Tibial nerve (tissue), 4 donors: ENCODE measurements around the gene ADO. TPM values are rescaled to one million over a fixed set of nuclear protein-coding genes. Genes with fewer than 3 reads are reported as not detected.

Experiments
- DNase-seq, 2 donors: peaks; one replicate each; pipeline ENCODE4 v3.0.0-alpha.2; 2019; ENCODE audit warnings: low spot score in 2 of 2
- H3K27ac ChIP-seq, 4 donors: fragments of 200-600 bp; sonication (generic) in 3 of 4; one replicate each; pipeline ENCODE4 v1.5.1; 2017 to 2019; ENCODE audit warnings: mild to moderate bottlenecking in 1 of 4
- H3K27me3 ChIP-seq, 2 donors: fragments of 200-600 bp; sonication (generic) in 1 of 2; one replicate each; pipeline versions ENCODE4 v1.5.1 to v1.6.0; 2017 to 2019
- H3K36me3 ChIP-seq, 3 donors: fragments of 200-600 bp; sonication (generic); one replicate each; pipeline ENCODE4 v1.5.1; 2018 to 2019
- H3K4me1 ChIP-seq, 4 donors: fragments of 200-600 bp; sonication (generic) in 3 of 4; one replicate each; pipeline ENCODE4 v1.5.1; 2017 to 2019
- H3K4me3 ChIP-seq, 4 donors: fragments of 200-600 bp; sonication (generic) in 3 of 4; one replicate each; pipeline ENCODE4 v1.5.1; 2017 to 2019; ENCODE audit warnings: mild to moderate bottlenecking in 1 of 4, moderate library complexity in 1 of 4
- H3K9me3 ChIP-seq, 4 donors: fragments of 200-600 bp; sonication (generic) in 3 of 4; one replicate each; pipeline ENCODE4 v1.5.1; 2017 to 2019
- CTCF ChIP-seq, 5 experiments: fragments of 200-600 bp in 3 of 5; fragments of 450-650 bp in 2 of 5; sonication (generic) in 3 of 5; IDR thresholded peaks; one replicate each; pipeline ENCODE4 v1.5.1; 2016 to 2019; ENCODE audit warnings: antibody characterized with exemption in 5 of 5, mild to moderate bottlenecking in 3 of 5, moderate library complexity in 2 of 5
- EP300 ChIP-seq, 2 donors: sonication (generic); formaldehyde crosslinking; IDR thresholded peaks; one replicate each; pipeline ENCODE4 v1.6.1; 2017; ENCODE audit warnings: antibody characterized with exemption in 2 of 2, mild to moderate bottlenecking in 1 of 2
- POLR2A ChIP-seq, 2 donors: fragments of 450-650 bp; IDR thresholded peaks; one replicate each; pipeline ENCODE4 v1.6.1; 2017; ENCODE audit warnings: antibody characterized with exemption in 2 of 2, mild to moderate bottlenecking in 2 of 2, moderate library complexity in 2 of 2
- WGBS, 2 donors: methylation state at CpG; one replicate each; pipeline ENCODE4 v1.1.5; 2018; 5-methylcytosine and 5-hydroxymethylcytosine counted together
- total RNA-seq, 4 donors: library from RNA; depleted of rRNA; stranded (reverse); fragments of >200 nt; gene quantifications; one replicate each; pipeline ENCODE4 v1.1.0, GENCODE V29; 2016

The ADO gene
- total RNA-seq, 4 donors from 2014 or later, result 36.9 to 73.9 (median 48.1) TPM

GRCh38 chr10:62842983-62843382 is 38.5 kb downstream of the ADO start:
- WGBS, 2 donors, result 59 to 68% methylated on average over 1 of the region's 1 CpG
- Histone ChIP-seq H3K4me3 (no peak overlapping the region), H3K27me3 (no peaks in the 10 kb centered on the region), H3K27ac (no peak overlapping the region), H3K36me3 (no peaks in the 10 kb centered on the region), H3K9me3 (peaks cover 0 to 22% (median 0%) of the 10 kb centered on the region in 4 donors), H3K4me1 (no peaks in the 10 kb centered on the region)
- TF ChIP-seq EP300 (IDR thresholded peaks at IDR 0.05), result no peak
- no peak for DNase-seq

- WGBS, 2 donors, result 71 to 74% methylated on average over 3 of the region's 3 CpGs
- no peak for DNase-seq
- no peaks in the 10 kb centered on the region for H3K36me3 ChIP-seq
- peaks cover 0 to 28% (median 0%) of the 10 kb centered on the region in 4 donors for H3K9me3 ChIP-seq
- H3K4me3 ChIP-seq, result no peak overlapping the region
- H3K4me1 ChIP-seq, result no peaks in the 10 kb centered on the region
- TF ChIP-seq CTCF (IDR thresholded peaks at IDR 0.05) (no peak), EP300 (IDR thresholded peaks at IDR 0.05) (no peak), POLR2A (IDR thresholded peaks at IDR 0.05) (no peak)
- no peaks in the 10 kb centered on the region for H3K27me3 ChIP-seq
- no peak overlapping the region for H3K27ac ChIP-seq
These were observed 39.1 kb downstream of the ADO start for GRCh38 chr10:62843600-62843999.

- no peak overlapping the region for H3K27ac ChIP-seq
- no peak overlapping the region for H3K4me3 ChIP-seq
- TF ChIP-seq POLR2A (IDR thresholded peaks at IDR 0.05) (no peak), EP300 (IDR thresholded peaks at IDR 0.05) (no peak), CTCF (IDR thresholded peaks at IDR 0.05) (no peak)
- 54 to 64% methylated on average over 7 of the region's 7 CpGs for WGBS, 2 donors
- no peak for DNase-seq
- no peaks in the 10 kb centered on the region for H3K4me1 ChIP-seq
- H3K36me3 ChIP-seq, result no peaks in the 10 kb centered on the region
- H3K9me3 ChIP-seq, result peaks cover 0 to 28% (median 0%) of the 10 kb centered on the region in 4 donors
- no peaks in the 10 kb centered on the region for H3K27me3 ChIP-seq
These were observed 39.9 kb downstream of the ADO start for GRCh38 chr10:62844280-62845011.

- peaks cover 0 to 28% (median 0%) of the 10 kb centered on the region in 4 donors for H3K9me3 ChIP-seq
- no peak overlapping the region for H3K27ac ChIP-seq
- no peaks in the 10 kb centered on the region for H3K36me3 ChIP-seq
- DNase-seq, result no peak
- no peaks in the 10 kb centered on the region for H3K4me1 ChIP-seq
- no peaks in the 10 kb centered on the region for H3K27me3 ChIP-seq
- no peak overlapping the region for H3K4me3 ChIP-seq
- TF ChIP-seq CTCF (IDR thresholded peaks at IDR 0.05) (no peak), POLR2A (IDR thresholded peaks at IDR 0.05) (no peak), EP300 (IDR thresholded peaks at IDR 0.05) (no peak)
These were observed 42.9 kb downstream of the ADO start for GRCh38 chr10:62847433-62847832.

- Histone ChIP-seq H3K27me3 (no peaks in the 10 kb centered on the region), H3K9me3 (peaks cover 0 to 26% (median 0%) of the 10 kb centered on the region in 4 donors), H3K27ac (no peak overlapping the region), H3K36me3 (no peaks in the 10 kb centered on the region), H3K4me1 (no peaks in the 10 kb centered on the region), H3K4me3 (no peak overlapping the region)
- 70 to 71% methylated on average over 3 of the region's 3 CpGs for WGBS, 2 donors
- no peak for DNase-seq
- TF ChIP-seq CTCF (IDR thresholded peaks at IDR 0.05) (no peak), POLR2A (IDR thresholded peaks at IDR 0.05) (no peak), EP300 (IDR thresholded peaks at IDR 0.05) (no peak)
These were observed 46.1 kb downstream of the ADO start for GRCh38 chr10:62850646-62851045.
